MCF 10A (cell line): ENCODE results near the gene ADK. TPM values are rescaled to one million over a fixed set of nuclear protein-coding genes. Genes with fewer than 3 reads are reported as not detected.

Experiments used
- BruUV-seq: library from RNA; stranded (reverse); fragments of 400-500 nt; replicated peaks from 2 replicates; lab custom pipeline; 2021; lab: Mats Ljungman, UMichigan
- CTCF ChIA-PET: fragments of 300-600 bp; sonication (Branson Sonifier 250); formaldehyde crosslinking; extraction: SDS; loops from one replicate; lab custom pipeline; 2021; ENCODE audit warnings: antibody characterized with exemption, inconsistent platforms; lab: Yijun Ruan, JAX
- POLR2A ChIA-PET: fragments of 300-600, 350-650 bp; sonication (Branson Sonifier 250); formaldehyde crosslinking; extraction: SDS; loops from one replicate; lab custom pipeline; 2020; ENCODE audit warnings: antibody characterized with exemption, inconsistent platforms; lab: Yijun Ruan, JAX
- DNase-seq: peaks from one replicate; pipeline ENCODE4 v3.0.0-alpha.2; 2018; ENCODE audit not compliant: unreplicated experiment
- H3K27ac Mint-ChIP-seq: one replicate; pipeline ENCODE4 v1.8.0; 2022; ENCODE audit warnings: mild to moderate bottlenecking, low read depth, mixed read lengths; ENCODE audit not compliant: unreplicated experiment
- H3K27me3 Mint-ChIP-seq: one replicate; pipeline ENCODE4 v1.8.0; 2022; ENCODE audit warnings: mixed read lengths; ENCODE audit not compliant: insufficient read depth, unreplicated experiment
- H3K36me3 Mint-ChIP-seq: one replicate; pipeline ENCODE4 v1.8.0; 2022; ENCODE audit warnings: mild to moderate bottlenecking, moderate library complexity, mixed read lengths; ENCODE audit not compliant: insufficient read depth, unreplicated experiment
- H3K4me1 Mint-ChIP-seq: one replicate; pipeline ENCODE4 v1.8.0; 2022; ENCODE audit warnings: mixed read lengths; ENCODE audit not compliant: insufficient read depth, unreplicated experiment
- H3K4me3 Mint-ChIP-seq: one replicate; pipeline ENCODE4 v1.8.0; 2022; ENCODE audit warnings: mild to moderate bottlenecking, moderate library complexity, mixed read lengths; ENCODE audit not compliant: unreplicated experiment
- H3K9me3 Mint-ChIP-seq: one replicate; pipeline ENCODE4 v1.8.0; 2022; ENCODE audit warnings: mixed read lengths; ENCODE audit not compliant: unreplicated experiment
- CTCF ChIP-seq: fragments of 200-600 bp; IDR thresholded peaks from one replicate; pipeline ENCODE4 v1.8.0; 2022; ENCODE audit warnings: antibody characterized with exemption, mild to moderate bottlenecking; ENCODE audit not compliant: unreplicated experiment
- intact Hi-C: fragments of 100-400 bp; cut with micrococcal nuclease; formaldehyde crosslinking; loops from 2 replicates; pipeline ENCODE4 v1.14.1; 2022
- total RNA-seq: library from RNA; stranded (reverse); gene quantifications from 2 replicates; pipeline ENCODE4 v1.2.3, GENCODE V29; 2022

Gene ADK
- total RNA-seq, 1 experiment from 2014 or later: 98.6 TPM

- intact Hi-C loops: no loop called here
- H3K36me3 Mint-ChIP-seq: peaks cover 18% of the 10 kb centered on the region
- no peak for TF ChIP-seq CTCF
- no peak overlapping the region for H3K27ac Mint-ChIP-seq
- ChIA-PET POLR2A (no interaction called here), CTCF (no interaction called here)
- H3K4me1 Mint-ChIP-seq: no peaks in the 10 kb centered on the region
- H3K9me3 Mint-ChIP-seq: no peaks in the 10 kb centered on the region
- H3K4me3 Mint-ChIP-seq: no peak overlapping the region
- no peak for DNase-seq
- BruUV-seq: no TSS peak
- H3K27me3 Mint-ChIP-seq: no peaks in the 10 kb centered on the region
Measured at GRCh38 chr10:74328388-74328787, 177.4 kb downstream of the ADK start.

GRCh38 chr10:74329873-74330272 lies 178.9 kb downstream of the ADK start:
- Mint-ChIP-seq H3K27ac (no peak overlapping the region), H3K27me3 (no peaks in the 10 kb centered on the region), H3K36me3 (peaks cover 20% of the 10 kb centered on the region), H3K4me1 (no peaks in the 10 kb centered on the region), H3K9me3 (no peaks in the 10 kb centered on the region), H3K4me3 (no peak overlapping the region)
- CTCF ChIA-PET: interaction anchor here (0.6 to 0.7 kb wide), 3 partner anchors 16 to 89 kb away, joined by 3 read pairs; no protein-coding TSS in a partner anchor
- BruUV-seq: no TSS peak
- intact Hi-C loops: no loop called here
- DNase-seq: peak; percentile 64
- POLR2A ChIA-PET: interaction anchor here (0.8 to 1.2 kb wide), 2 partner anchors 32 to 64 kb away, joined by 3 read pairs; no protein-coding TSS in a partner anchor
- no peak for TF ChIP-seq CTCF

GRCh38 chr10:74330646-74331045 lies 179.6 kb downstream of the ADK start:
- TF ChIP-seq CTCF: no peak
- Mint-ChIP-seq H3K36me3 (peaks cover 20% of the 10 kb centered on the region), H3K4me3 (no peak overlapping the region), H3K9me3 (no peaks in the 10 kb centered on the region), H3K4me1 (no peaks in the 10 kb centered on the region), H3K27ac (peak overlapping the region; percentile 32), H3K27me3 (no peaks in the 10 kb centered on the region)
- BruUV-seq: no TSS peak
- intact Hi-C loops: no loop called here
- POLR2A ChIA-PET: interaction anchor here (1.9 kb wide), 1 partner anchor 38 kb away, joined by 7 read pairs; no protein-coding TSS in a partner anchor
- no peak for DNase-seq
- CTCF ChIA-PET: interaction anchor here (0.6 kb wide), 1 partner anchor 15 kb away, joined by 3 read pairs; no protein-coding TSS in a partner anchor

- H3K36me3 Mint-ChIP-seq: peaks cover 19% of the 10 kb centered on the region
- no TSS peak for BruUV-seq
- CTCF ChIA-PET: no interaction called here
- H3K9me3 Mint-ChIP-seq: no peaks in the 10 kb centered on the region
- DNase-seq: peak; percentile 25
- peaks cover 10% of the 10 kb centered on the region for H3K4me1 Mint-ChIP-seq
- H3K27ac Mint-ChIP-seq: no peak overlapping the region
- intact Hi-C loops: no loop called here
- H3K4me3 Mint-ChIP-seq: no peak overlapping the region
- no peak for TF ChIP-seq CTCF
- POLR2A ChIA-PET: interaction anchor here (0.9 to 1.9 kb wide), 4 partner anchors 10 to 39 kb away, joined by 3 to 7 read pairs (median 4); no protein-coding TSS in a partner anchor
- H3K27me3 Mint-ChIP-seq: no peaks in the 10 kb centered on the region
Measured at GRCh38 chr10:74332398-74332797, 181.4 kb downstream of the ADK start.
